ENCODE results near the gene NUP50.

NUP50 gene

GRCh38 chr22:45163451-45164269 is at the start of gene NUP50:
Gene NUP50 (plus strand): TSS chr22:45163925. CDS start chr22:45168178, 4,253 bp downstream.
- peak; percentile 88 to 93 for DNase-seq (ENCODE audit: low read depth in 2 of 2, low spot score in 1 of 2)

- DNase-seq (ENCODE audit: low read depth in 2 of 2, low spot score in 1 of 2), result no peak
These were observed 43.3 kb upstream of the NUP50 start for GRCh38 chr22:45120440-45120839.

- no peak for DNase-seq (ENCODE audit: low read depth in 2 of 2, low spot score in 1 of 2)
These were observed 42.8 kb upstream of the NUP50 start for GRCh38 chr22:45120931-45121330.

GRCh38 chr22:45124176-45124847 is 39.4 kb upstream of the NUP50 start:
- no peak for DNase-seq (ENCODE audit: low read depth in 2 of 2, low spot score in 1 of 2)

GRCh38 chr22:45125188-45125587 is 38.5 kb upstream of the NUP50 start:
- DNase-seq (ENCODE audit: low read depth in 2 of 2, low spot score in 1 of 2), result no peak

GRCh38 chr22:45127866-45128265 is 35.9 kb upstream of the NUP50 start:
- no peak for DNase-seq (ENCODE audit: low read depth in 2 of 2, low spot score in 1 of 2)

- no peak for DNase-seq (ENCODE audit: low read depth in 2 of 2, low spot score in 1 of 2)
These were observed 33.8 kb upstream of the NUP50 start for GRCh38 chr22:45129703-45130524.

- DNase-seq (ENCODE audit: low read depth in 2 of 2, low spot score in 1 of 2), result no peak
These were observed 32.8 kb upstream of the NUP50 start for GRCh38 chr22:45130891-45131290.

GRCh38 chr22:45131749-45132148 is 32.0 kb upstream of the NUP50 start:
- no peak for DNase-seq (ENCODE audit: low read depth in 2 of 2, low spot score in 1 of 2)

- DNase-seq (ENCODE audit: low read depth in 2 of 2, low spot score in 1 of 2), result no peak
These were observed 29.4 kb upstream of the NUP50 start for GRCh38 chr22:45134313-45134712.

GRCh38 chr22:45136594-45136993 is 27.1 kb upstream of the NUP50 start:
- no peak for DNase-seq (ENCODE audit: low read depth in 2 of 2, low spot score in 1 of 2)

- DNase-seq (ENCODE audit: low read depth in 2 of 2, low spot score in 1 of 2), result no peak
These were observed 24.0 kb upstream of the NUP50 start for GRCh38 chr22:45139693-45140092.

- no peak for DNase-seq (ENCODE audit: low read depth in 2 of 2, low spot score in 1 of 2)
These were observed 21.3 kb upstream of the NUP50 start for GRCh38 chr22:45142376-45142775.

- no peak for DNase-seq (ENCODE audit: low read depth in 2 of 2, low spot score in 1 of 2)
These were observed 18.8 kb upstream of the NUP50 start for GRCh38 chr22:45144916-45145315.

GRCh38 chr22:45149671-45150070 is 14.1 kb upstream of the NUP50 start:
- DNase-seq (ENCODE audit: low read depth in 2 of 2, low spot score in 1 of 2), result no peak

- no peak for DNase-seq (ENCODE audit: low read depth in 2 of 2, low spot score in 1 of 2)
These were observed 13.6 kb upstream of the NUP50 start for GRCh38 chr22:45150139-45150538.

GRCh38 chr22:45151503-45151902 is 12.2 kb upstream of the NUP50 start:
- no peak for DNase-seq (ENCODE audit: low read depth in 2 of 2, low spot score in 1 of 2)

- no peak for DNase-seq (ENCODE audit: low read depth in 2 of 2, low spot score in 1 of 2)
These were observed 9.3 kb upstream of the NUP50 start for GRCh38 chr22:45154383-45154782.

GRCh38 chr22:45155050-45155840 is 8.5 kb upstream of the NUP50 start:
- no peak for DNase-seq (ENCODE audit: low read depth in 2 of 2, low spot score in 1 of 2)

GRCh38 chr22:45157907-45158306 is 5.8 kb upstream of the NUP50 start:
- DNase-seq (ENCODE audit: low read depth in 2 of 2, low spot score in 1 of 2), result no peak
